HEK293 (cell line): ENCODE results near the gene SLC25A42.

Experiments
- CTCF ChIA-PET: fragments of 350-600 bp; formaldehyde crosslinking; extraction: SDS; loops from one replicate; lab custom pipeline; 2021; ENCODE audit warnings: antibody characterized with exemption; lab: Yijun Ruan, JAX
- POLR2A ChIA-PET: fragments of 300-600 bp; formaldehyde crosslinking; extraction: SDS; loops from one replicate; lab custom pipeline; 2020; ENCODE audit warnings: antibody characterized with exemption, inconsistent platforms; lab: Yijun Ruan, JAX
- H3K27ac ChIP-seq: fragments of 200-500 bp; sonication (Bioruptor generic); 2 replicates; pipeline ENCODE4 v1.5.1; 2014; ENCODE audit warnings: low read depth, low read length, control low read depth, inconsistent platforms; ENCODE audit errors: extremely low read depth
- H3K36me3 ChIP-seq, 2 experiments: fragments of 200-500 bp in 1 of 2; sonication (Bioruptor generic) in 1 of 2; 1 replicate in 1 of 2; 2 replicates in 1 of 2; pipeline ENCODE4 v1.5.1; 2014 to 2017; ENCODE audit warnings: inconsistent platforms in 2 of 2, low read length in 2 of 2; ENCODE audit not compliant: control insufficient read depth in 2 of 2, insufficient read depth in 1 of 2
- H3K4me1 ChIP-seq: fragments of 200-500 bp; sonication (Bioruptor generic); 2 replicates; pipeline ENCODE4 v1.5.1; 2014; ENCODE audit warnings: mild to moderate bottlenecking, low read length, inconsistent platforms; ENCODE audit not compliant: control insufficient read depth, insufficient read depth
- H3K4me3 ChIP-seq: 2 replicates; pipeline ENCODE4 v1.5.1; 2011; ENCODE audit warnings: low read depth, mild to moderate bottlenecking, control low read depth, low read length, moderate library complexity
- H3K9me3 ChIP-seq: fragments of 200-500 bp; sonication (Bioruptor generic); 2 replicates; pipeline ENCODE4 v1.5.1; 2014; ENCODE audit warnings: low read depth, low read length, inconsistent platforms; ENCODE audit not compliant: control insufficient read depth, insufficient read depth
- KLF10 ChIP-seq: fragments of 450-650 bp; IDR thresholded peaks from 2 replicates; pipeline ENCODE4 v1.5.1; 2018; ENCODE audit warnings: missing biosample characterization, mild to moderate bottlenecking, missing genetic modification characterization
- KLF16 ChIP-seq: fragments of 450-650 bp; formaldehyde crosslinking; IDR thresholded peaks from 2 replicates; pipeline ENCODE4 v1.5.1; 2017; ENCODE audit warnings: missing biosample characterization, missing genetic modification characterization
- KLF7 ChIP-seq: fragments of 450-650 bp; formaldehyde crosslinking; IDR thresholded peaks from 2 replicates; pipeline ENCODE4 v1.5.1; 2016; ENCODE audit warnings: missing biosample characterization, missing genetic modification characterization, borderline replicate concordance
- TSHZ1 ChIP-seq: fragments of 450-650 bp; formaldehyde crosslinking; IDR thresholded peaks from 2 replicates; pipeline ENCODE4 v1.5.1; 2016; ENCODE audit warnings: missing biosample characterization, missing genetic modification characterization, borderline replicate concordance
- YY2 ChIP-seq: fragments of 450-650 bp; formaldehyde crosslinking; IDR thresholded peaks from 2 replicates; pipeline ENCODE4 v1.5.1; 2016; ENCODE audit warnings: missing biosample characterization, missing genetic modification characterization
- ZBTB20 ChIP-seq: fragments of 450-650 bp; formaldehyde crosslinking; IDR thresholded peaks from 2 replicates; pipeline ENCODE4 v1.5.1; 2016; ENCODE audit warnings: missing biosample characterization, missing genetic modification characterization
- ZEB2 ChIP-seq: fragments of 450-650 bp; formaldehyde crosslinking; IDR thresholded peaks from 2 replicates; pipeline ENCODE4 v1.5.1; 2016; ENCODE audit warnings: missing biosample characterization, missing genetic modification characterization
- ZNF146 ChIP-seq: fragments of 450-650 bp; formaldehyde crosslinking; IDR thresholded peaks from 2 replicates; pipeline ENCODE4 v1.5.1; 2016; ENCODE audit warnings: missing biosample characterization, missing genetic modification characterization
- ZNF157 ChIP-seq: fragments of 450-650 bp; formaldehyde crosslinking; IDR thresholded peaks from 2 replicates; pipeline ENCODE4 v1.5.1; 2016; ENCODE audit warnings: missing biosample characterization, missing genetic modification characterization
- ZNF223 ChIP-seq: fragments of 450-650 bp; formaldehyde crosslinking; IDR thresholded peaks from 2 replicates; pipeline ENCODE4 v1.5.1; 2016; ENCODE audit warnings: missing biosample characterization, missing genetic modification characterization
- ZNF324 ChIP-seq: fragments of 450-650 bp; formaldehyde crosslinking; IDR thresholded peaks from 2 replicates; pipeline ENCODE4 v1.5.1; 2016; ENCODE audit warnings: missing biosample characterization, missing genetic modification characterization
- ZNF37A ChIP-seq: fragments of 450-650 bp; IDR thresholded peaks from 2 replicates; pipeline ENCODE4 v1.5.1; 2018; ENCODE audit warnings: missing biosample characterization, missing genetic modification characterization
- ZNF426 ChIP-seq: fragments of 450-650 bp; formaldehyde crosslinking; IDR thresholded peaks from 2 replicates; pipeline ENCODE4 v1.5.1; 2017; ENCODE audit warnings: missing biosample characterization, missing genetic modification characterization, mild to moderate bottlenecking, inconsistent platforms, moderate library complexity
- ZNF529 ChIP-seq: fragments of 450-650 bp; formaldehyde crosslinking; IDR thresholded peaks from 2 replicates; pipeline ENCODE4 v1.5.1; 2017; ENCODE audit warnings: missing genetic modification characterization, missing biosample characterization; ENCODE audit not compliant: insufficient replicate concordance
- ZNF548 ChIP-seq: fragments of 450-650 bp; formaldehyde crosslinking; IDR thresholded peaks from 2 replicates; pipeline ENCODE4 v1.5.1; 2016; ENCODE audit warnings: missing biosample characterization, missing genetic modification characterization
- ZNF555 ChIP-seq: fragments of 450-650 bp; formaldehyde crosslinking; conservative IDR thresholded peaks from 2 replicates; pipeline ENCODE4 v1.5.1; 2017; ENCODE audit warnings: missing biosample characterization, mild to moderate bottlenecking, missing genetic modification characterization, inconsistent platforms
- ZNF558 ChIP-seq: fragments of 450-650 bp; formaldehyde crosslinking; IDR thresholded peaks from 2 replicates; pipeline ENCODE4 v1.5.1; 2016; ENCODE audit warnings: missing biosample characterization, missing genetic modification characterization
- ZNF670 ChIP-seq: fragments of 450-650 bp; formaldehyde crosslinking; IDR thresholded peaks from 2 replicates; pipeline ENCODE4 v1.5.1; 2016; ENCODE audit warnings: missing biosample characterization, missing genetic modification characterization, low read depth
- ZNF677 ChIP-seq: fragments of 450-650 bp; IDR thresholded peaks from 2 replicates; pipeline ENCODE4 v1.5.0; 2018; ENCODE audit warnings: missing biosample characterization, mild to moderate bottlenecking, missing genetic modification characterization, moderate library complexity
- ZNF707 ChIP-seq: fragments of 450-650 bp; formaldehyde crosslinking; IDR thresholded peaks from 2 replicates; pipeline ENCODE4 v1.5.1; 2016; ENCODE audit warnings: missing biosample characterization, missing genetic modification characterization
- ZSCAN23 ChIP-seq: fragments of 450-650 bp; formaldehyde crosslinking; IDR thresholded peaks from 2 replicates; pipeline ENCODE4 v1.5.1; 2016; ENCODE audit warnings: missing biosample characterization, missing genetic modification characterization
- TF ChIP-seq, protein P1 (sequence below): IDR thresholded peaks from 2 replicates; pipeline ENCODE4 v1.6.1; 2011; ENCODE audit warnings: mild to moderate bottlenecking, low read depth, low read length, borderline replicate concordance
- TF ChIP-seq, protein P2 (sequence below): fragments of 450-650 bp; formaldehyde crosslinking; IDR thresholded peaks from 2 replicates; pipeline ENCODE4 v1.5.1; 2016; ENCODE audit warnings: missing biosample characterization, missing genetic modification characterization
- TF ChIP-seq, protein P3 (sequence below): fragments of 450-650 bp; formaldehyde crosslinking; IDR thresholded peaks from 2 replicates; pipeline ENCODE4 v1.5.1; 2016; ENCODE audit warnings: missing biosample characterization, missing genetic modification characterization
- TF ChIP-seq, protein P4 (sequence below): fragments of 450-650 bp; formaldehyde crosslinking; IDR thresholded peaks from 2 replicates; pipeline ENCODE4 v1.5.1; 2016; ENCODE audit warnings: missing biosample characterization, missing genetic modification characterization

The SLC25A42 gene

GRCh38 chr19:19122902-19123301 is 59.1 kb downstream of the SLC25A42 start:
- Histone ChIP-seq H3K4me1 (no peaks in the 10 kb centered on the region), H3K9me3 (no peaks in the 10 kb centered on the region), H3K27ac (no peak overlapping the region), H3K36me3 (peaks cover 15 to 52% of the 10 kb centered on the region in 2 experiments; a peak in 2 of 3 replicates), H3K4me3 (no peak overlapping the region)
- POLR2A ChIA-PET, result interaction anchor here (0.5 to 0.7 kb wide), 2 partner anchors 14 to 28 kb away, joined by 4 read pairs; no protein-coding TSS in a partner anchor
- CTCF ChIA-PET, result no interaction called here
- TF ChIP-seq ZNF677 (tag by site-specific recombination), result no peak
- no peak for TF ChIP-seq ZEB2 (tag by site-specific recombination)
- no peak for TF ChIP-seq ZNF37A
- TF ChIP-seq ZNF146 (tag by site-specific recombination), result no peak
- no peak for TF ChIP-seq KLF7 (tag by site-specific recombination)
- TF ChIP-seq ZSCAN23, result no peak
- TF ChIP-seq KLF10 (tag by site-specific recombination), result no peak
- no peak for TF ChIP-seq ZNF324 (tag by site-specific recombination)

- no peak for TF ChIP-seq ZNF223 (tag by site-specific recombination)
- no peak for TF ChIP-seq ZNF157 (tag by site-specific recombination)
- TF ChIP-seq ZNF707 (tag by site-specific recombination), result no peak
- no peak for TF ChIP-seq ZBTB20
- no peak for TF ChIP-seq ZNF670 (tag by site-specific recombination)
- TF ChIP-seq, protein P1, sequence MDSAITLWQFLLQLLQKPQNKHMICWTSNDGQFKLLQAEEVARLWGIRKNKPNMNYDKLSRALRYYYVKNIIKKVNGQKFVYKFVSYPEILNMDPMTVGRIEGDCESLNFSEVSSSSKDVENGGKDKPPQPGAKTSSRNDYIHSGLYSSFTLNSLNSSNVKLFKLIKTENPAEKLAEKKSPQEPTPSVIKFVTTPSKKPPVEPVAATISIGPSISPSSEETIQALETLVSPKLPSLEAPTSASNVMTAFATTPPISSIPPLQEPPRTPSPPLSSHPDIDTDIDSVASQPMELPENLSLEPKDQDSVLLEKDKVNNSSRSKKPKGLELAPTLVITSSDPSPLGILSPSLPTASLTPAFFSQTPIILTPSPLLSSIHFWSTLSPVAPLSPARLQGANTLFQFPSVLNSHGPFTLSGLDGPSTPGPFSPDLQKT, result no peak
- TF ChIP-seq YY2 (tag by site-specific recombination), result no peak
- Histone ChIP-seq H3K4me1 (no peaks in the 10 kb centered on the region), H3K9me3 (no peaks in the 10 kb centered on the region), H3K4me3 (no peak overlapping the region), H3K36me3 (peaks cover 15 to 52% of the 10 kb centered on the region in 2 experiments; a peak in 2 of 3 replicates), H3K27ac (no peak overlapping the region)
- CTCF ChIA-PET, result no interaction called here
- POLR2A ChIA-PET, result interaction anchor here (0.7 kb wide), 1 partner anchor 28 kb away, joined by 4 read pairs; no protein-coding TSS in a partner anchor
Observed at GRCh38 chr19:19123386-19123785, 59.6 kb downstream of the SLC25A42 start.

GRCh38 chr19:19126102-19126501 is 62.3 kb downstream of the SLC25A42 start:
- Histone ChIP-seq H3K9me3 (no peaks in the 10 kb centered on the region), H3K4me1 (no peaks in the 10 kb centered on the region), H3K4me3 (no peak overlapping the region), H3K36me3 (peaks cover 13 to 41% of the 10 kb centered on the region in 2 experiments; a peak in 2 of 3 replicates), H3K27ac (no peak overlapping the region)
- ChIA-PET POLR2A (no interaction called here), CTCF (no interaction called here)
- no peak for TF ChIP-seq ZNF555
- TF ChIP-seq TSHZ1, result no peak
- no peak for TF ChIP-seq KLF16 (tag by site-specific recombination)
- TF ChIP-seq, protein P2, sequence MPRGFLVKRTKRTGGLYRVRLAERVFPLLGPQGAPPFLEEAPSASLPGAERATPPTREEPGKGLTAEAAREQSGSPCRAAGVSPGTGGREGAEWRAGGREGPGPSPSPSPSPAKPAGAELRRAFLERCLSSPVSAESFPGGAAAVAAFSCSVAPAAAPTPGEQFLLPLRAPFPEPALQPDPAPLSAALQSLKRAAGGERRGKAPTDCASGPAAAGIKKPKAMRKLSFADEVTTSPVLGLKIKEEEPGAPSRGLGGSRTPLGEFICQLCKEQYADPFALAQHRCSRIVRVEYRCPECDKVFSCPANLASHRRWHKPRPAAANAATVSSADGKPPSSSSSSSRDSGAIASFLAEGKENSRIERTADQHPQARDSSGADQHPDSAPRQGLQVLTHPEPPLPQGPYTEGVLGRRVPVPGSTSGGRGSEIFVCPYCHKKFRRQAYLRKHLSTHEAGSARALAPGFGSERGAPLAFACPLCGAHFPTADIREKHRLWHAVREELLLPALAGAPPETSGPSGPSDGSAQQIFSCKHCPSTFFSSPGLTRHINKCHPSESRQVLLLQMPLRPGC (tag by site-specific recombination), result no peak
- no peak for TF ChIP-seq ZNF558 (tag by site-specific recombination)
- TF ChIP-seq ZNF548 (tag by site-specific recombination), result no peak
- TF ChIP-seq, protein P3, sequence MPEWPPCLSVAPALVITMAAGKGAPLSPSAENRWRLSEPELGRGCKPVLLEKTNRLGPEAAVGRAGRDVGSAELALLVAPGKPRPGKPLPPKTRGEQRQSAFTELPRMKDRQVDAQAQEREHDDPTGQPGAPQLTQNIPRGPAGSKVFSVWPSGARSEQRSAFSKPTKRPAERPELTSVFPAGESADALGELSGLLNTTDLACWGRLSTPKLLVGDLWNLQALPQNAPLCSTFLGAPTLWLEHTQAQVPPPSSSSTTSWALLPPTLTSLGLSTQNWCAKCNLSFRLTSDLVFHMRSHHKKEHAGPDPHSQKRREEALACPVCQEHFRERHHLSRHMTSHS (tag by site-specific recombination), result no peak
- TF ChIP-seq ZNF707 (tag by site-specific recombination), result no peak
- no peak for TF ChIP-seq ZNF426 (tag by site-specific recombination)
- TF ChIP-seq, protein P4, sequence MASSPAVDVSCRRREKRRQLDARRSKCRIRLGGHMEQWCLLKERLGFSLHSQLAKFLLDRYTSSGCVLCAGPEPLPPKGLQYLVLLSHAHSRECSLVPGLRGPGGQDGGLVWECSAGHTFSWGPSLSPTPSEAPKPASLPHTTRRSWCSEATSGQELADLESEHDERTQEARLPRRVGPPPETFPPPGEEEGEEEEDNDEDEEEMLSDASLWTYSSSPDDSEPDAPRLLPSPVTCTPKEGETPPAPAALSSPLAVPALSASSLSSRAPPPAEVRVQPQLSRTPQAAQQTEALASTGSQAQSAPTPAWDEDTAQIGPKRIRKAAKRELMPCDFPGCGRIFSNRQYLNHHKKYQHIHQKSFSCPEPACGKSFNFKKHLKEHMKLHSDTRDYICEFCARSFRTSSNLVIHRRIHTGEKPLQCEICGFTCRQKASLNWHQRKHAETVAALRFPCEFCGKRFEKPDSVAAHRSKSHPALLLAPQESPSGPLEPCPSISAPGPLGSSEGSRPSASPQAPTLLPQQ (tag by site-specific recombination), result no peak
- TF ChIP-seq ZNF529 (tag by site-specific recombination), result no peak
